Testis (tissue), 2 donors: Measurements from ENCODE around the gene EDC3.

Experiments used
- CTCF ChIP-seq, 3 experiments: fragments of 450-650 bp in 2 of 3; fragments of 200-600 bp in 1 of 3; sonication (generic) in 1 of 3; IDR thresholded peaks; one replicate each; pipeline ENCODE4 v1.5.1; 2016 to 2019; ENCODE audit warnings: antibody characterized with exemption in 3 of 3, mild to moderate bottlenecking in 2 of 3, moderate library complexity in 1 of 3
- POLR2A ChIP-seq: fragments of 450-650 bp; IDR thresholded peaks from one replicate; pipeline ENCODE4 v1.6.1; 2017; ENCODE audit warnings: antibody characterized with exemption, mild to moderate bottlenecking, moderate library complexity

DNA sequence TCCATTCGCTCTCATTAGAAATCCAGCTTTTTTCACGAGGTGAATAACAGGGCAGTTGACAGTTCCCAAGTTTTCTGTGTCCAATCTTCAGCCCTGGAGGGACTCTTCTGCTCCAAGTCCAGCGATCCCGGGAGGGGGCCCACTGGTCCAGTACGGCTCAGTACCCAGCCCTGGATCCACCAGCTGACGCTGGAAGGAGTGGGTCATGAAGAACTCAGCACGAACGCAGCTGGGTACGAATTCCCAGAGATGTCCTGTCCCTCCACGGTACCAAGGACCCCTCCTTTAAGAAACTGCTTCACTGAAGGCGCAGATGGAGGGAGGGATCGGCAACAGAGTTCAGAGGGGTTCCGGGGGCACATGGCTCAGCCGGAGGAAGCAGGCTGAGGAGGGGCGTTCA, 96.7 kb downstream of the EDC3 start:
- TF ChIP-seq CTCF (IDR thresholded peaks at IDR 0.05) (no peak), POLR2A (no peak)
